Activated CD4-positive, alpha-beta T cell treated with anti-CD3 and anti-CD28 coated beads, Interleukin-2, Interleukin-4, amounts not matched to agents 100 ng/mL and 50 ng/mL, durations not matched to agents 16 hours and 8 hours (primary cell): Measurements from ENCODE around the gene IFNB1.
A peak's percentile ranks its signal among the peaks of the same experiment; 100 is the strongest.

Source experiments
- DNase-seq: peaks from one replicate; pipeline ENCODE4 v3.0.0-alpha.2; 2020; ENCODE audit warnings: low spot score

Gene IFNB1

DNA sequence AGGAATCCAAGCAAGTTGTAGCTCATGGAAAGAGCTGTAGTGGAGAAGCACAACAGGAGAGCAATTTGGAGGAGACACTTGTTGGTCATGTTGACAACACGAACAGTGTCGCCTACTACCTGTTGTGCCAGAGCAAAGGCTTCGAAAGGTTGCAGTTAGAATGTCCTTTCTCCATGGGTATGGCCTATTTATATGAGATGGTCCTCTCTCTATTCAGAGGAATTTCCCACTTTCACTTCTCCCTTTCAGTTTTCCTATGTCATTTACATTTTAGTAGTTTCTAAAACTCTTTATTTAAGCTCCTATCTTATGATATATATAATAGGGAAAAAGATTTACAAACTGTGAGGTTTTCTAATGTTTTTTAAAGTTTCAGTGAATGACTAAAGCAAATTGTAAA lies at the start of gene IFNB1:
IFNB1 (minus strand) TSS at position 162 of the 400 bp plus-strand sequence; CDS start at position 89, 73 bp downstream.
- no peak for DNase-seq

DNA sequence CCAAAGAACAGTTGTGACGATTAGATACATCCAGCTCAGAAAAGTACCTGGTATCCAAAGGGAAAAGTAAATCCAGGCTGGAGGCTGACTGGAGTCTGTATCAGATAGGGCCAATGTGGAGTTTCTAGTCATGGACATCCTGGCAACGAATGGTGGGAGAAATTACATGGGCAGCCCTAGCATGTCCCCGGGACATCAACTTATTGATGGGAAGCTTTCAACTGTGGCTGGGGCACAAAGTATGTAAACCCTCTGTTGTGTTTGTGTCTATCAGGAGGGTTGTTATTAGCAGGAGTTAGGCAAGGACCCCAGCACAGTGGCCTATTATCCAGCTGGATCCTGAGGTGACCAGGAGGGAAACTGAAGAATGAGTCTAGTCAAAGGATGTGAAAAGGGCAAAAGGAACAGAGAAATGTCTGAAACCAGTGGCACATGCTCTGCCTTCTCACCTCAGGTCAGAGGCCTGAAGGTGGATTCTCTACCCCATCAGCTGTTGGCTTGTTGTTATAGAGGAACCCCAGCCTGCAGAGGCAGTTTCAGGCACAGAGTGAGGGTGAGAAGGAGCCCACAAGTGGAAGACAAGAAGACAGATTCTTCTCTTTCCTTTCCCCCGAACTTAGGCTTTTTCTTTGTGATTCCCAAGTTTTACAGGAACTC lies 44.0 kb upstream of the IFNB1 start:
- DNase-seq = no peak

- DNase-seq = peak; percentile 10
These were observed 43.3 kb upstream of the IFNB1 start for GRCh38 chr9:21121079-21121478.

DNA sequence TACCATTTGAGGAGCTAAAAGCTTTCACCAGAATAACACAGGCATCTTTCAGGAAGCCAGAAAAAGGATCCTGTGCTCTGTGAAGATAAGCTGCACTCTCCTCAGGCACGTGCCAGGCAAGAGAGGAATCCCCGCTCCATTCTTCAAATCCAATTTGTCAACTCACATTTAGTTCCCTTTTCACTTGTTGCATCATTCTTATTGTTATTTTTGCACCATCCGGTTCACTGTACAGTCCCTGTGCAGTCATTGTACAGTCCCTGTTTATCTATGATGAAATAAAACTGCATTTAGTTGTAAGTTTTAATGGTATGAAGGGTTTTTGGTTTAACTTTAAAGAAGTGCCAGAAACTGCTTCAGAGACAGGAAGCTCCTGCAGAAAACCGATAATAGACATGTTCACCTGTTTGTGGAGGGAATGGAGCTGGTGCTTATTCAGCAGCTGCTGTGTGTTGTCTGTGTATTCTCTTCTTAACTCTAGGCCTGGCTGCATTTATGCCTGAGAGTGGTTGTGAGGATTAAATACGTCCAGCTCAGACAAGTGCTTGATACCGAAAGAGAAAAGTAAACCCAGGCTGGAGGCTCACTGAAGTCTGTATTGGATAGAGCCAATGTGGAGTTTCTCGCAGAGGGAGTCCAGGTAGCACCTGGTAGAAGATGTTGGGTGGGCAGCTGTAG lies 41.5 kb upstream of the IFNB1 start:
- no peak for DNase-seq

GRCh38 chr9:21114311-21114710 lies 36.6 kb upstream of the IFNB1 start:
- no peak for DNase-seq

- peak; percentile 72 for DNase-seq
These were observed 33.2 kb upstream of the IFNB1 start for GRCh38 chr9:21110708-21111576.

- DNase-seq = no peak
These were observed 27.0 kb upstream of the IFNB1 start for GRCh38 chr9:21104787-21105186.

DNA sequence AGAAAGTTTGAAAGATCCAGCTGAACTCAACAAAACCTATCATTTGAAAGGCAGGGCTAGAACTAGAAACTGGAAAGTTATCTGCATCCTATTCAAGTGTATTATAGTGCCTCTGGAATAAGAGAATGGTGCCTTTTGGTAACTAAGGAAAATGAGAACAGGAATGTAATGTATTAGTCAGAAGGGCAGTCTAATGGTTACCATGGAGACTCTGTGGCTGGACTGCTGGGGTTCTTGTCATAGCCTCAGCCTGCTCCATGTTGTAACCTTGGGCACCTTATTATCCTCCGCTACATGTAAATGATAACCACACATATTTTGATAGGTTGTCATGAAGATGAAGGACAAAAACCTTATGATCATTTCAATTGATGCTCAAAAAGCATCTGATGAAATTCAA lies 24.6 kb upstream of the IFNB1 start:
- no peak for DNase-seq

DNA sequence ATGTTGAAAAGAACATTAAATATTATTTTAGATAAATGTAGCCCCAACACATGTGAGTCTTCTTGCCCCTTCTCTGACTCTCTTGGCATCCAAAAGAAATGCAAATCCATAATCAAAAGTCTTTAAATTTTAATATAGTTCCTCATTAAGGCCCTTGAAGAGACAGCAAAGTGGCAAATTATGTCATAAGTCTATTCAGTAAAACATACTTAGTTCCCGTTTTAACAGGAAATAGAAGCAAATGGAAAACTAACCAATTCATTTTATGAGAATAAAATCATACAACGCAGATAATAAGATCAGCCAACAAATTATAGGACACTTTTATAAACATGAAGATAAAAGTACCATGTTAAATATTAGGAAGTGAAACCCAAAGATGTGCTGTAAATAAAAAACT lies 20.1 kb upstream of the IFNB1 start:
- DNase-seq = no peak

GRCh38 chr9:21096901-21097255 lies 19.1 kb upstream of the IFNB1 start:
- DNase-seq = no peak

GRCh38 chr9:21096172-21096900 lies 18.6 kb upstream of the IFNB1 start:
- DNase-seq = peak; percentile 55

DNA sequence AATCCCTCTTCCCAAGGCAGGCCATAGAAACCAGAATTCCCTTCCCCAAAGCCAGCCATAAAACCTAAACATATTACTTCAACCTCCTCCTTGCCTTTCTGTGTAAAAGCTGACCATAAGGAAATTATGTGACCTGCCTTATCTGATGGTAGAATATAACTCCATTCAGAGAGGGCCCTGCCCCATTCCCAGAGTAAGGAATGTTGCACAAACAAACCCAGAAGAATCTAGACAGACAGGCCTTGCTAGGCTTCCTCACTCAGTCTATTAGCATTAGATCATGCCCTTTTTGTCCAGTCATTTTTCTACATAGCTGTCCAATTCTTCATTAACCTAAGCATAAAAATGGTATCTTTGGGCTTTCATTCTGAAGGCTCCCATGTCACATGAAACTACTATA lies 17.8 kb upstream of the IFNB1 start:
- DNase-seq = no peak

- DNase-seq = no peak
These were observed 8.8 kb upstream of the IFNB1 start for GRCh38 chr9:21086538-21086937.

- no peak for DNase-seq
These were observed 7.3 kb upstream of the IFNB1 start for GRCh38 chr9:21085005-21085404.

GRCh38 chr9:21084242-21084850 lies 6.6 kb upstream of the IFNB1 start:
- DNase-seq = no peak

GRCh38 chr9:21082671-21083070 lies 4.9 kb upstream of the IFNB1 start:
- DNase-seq = no peak

- DNase-seq = peak; percentile 17
These were observed 4.3 kb upstream of the IFNB1 start for GRCh38 chr9:21081999-21082398.

GRCh38 chr9:21081451-21081850 lies 3.7 kb upstream of the IFNB1 start:
- DNase-seq = no peak

- no peak for DNase-seq
These were observed 3.1 kb upstream of the IFNB1 start for GRCh38 chr9:21080793-21081192.

DNA sequence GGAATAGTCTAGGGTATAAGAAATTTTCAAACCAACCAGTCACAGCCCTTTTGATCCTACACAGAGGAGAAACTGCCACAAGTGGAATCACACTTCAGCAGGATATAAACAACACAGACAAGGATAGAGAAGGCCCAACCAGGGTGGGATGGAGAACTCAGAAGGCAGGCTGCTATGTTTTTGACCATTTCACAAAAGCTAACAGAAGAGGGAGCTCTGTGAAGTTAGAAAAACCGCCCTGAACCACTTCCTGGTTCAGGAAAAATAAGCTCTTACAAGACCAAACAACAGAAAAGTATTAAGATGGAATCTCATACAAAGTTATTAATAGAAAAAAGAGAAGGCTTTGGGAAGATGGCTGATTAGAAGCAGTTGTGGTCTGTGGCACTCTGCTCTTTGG lies 960 bp upstream of the IFNB1 start:
- DNase-seq = peak; percentile 4

DNA sequence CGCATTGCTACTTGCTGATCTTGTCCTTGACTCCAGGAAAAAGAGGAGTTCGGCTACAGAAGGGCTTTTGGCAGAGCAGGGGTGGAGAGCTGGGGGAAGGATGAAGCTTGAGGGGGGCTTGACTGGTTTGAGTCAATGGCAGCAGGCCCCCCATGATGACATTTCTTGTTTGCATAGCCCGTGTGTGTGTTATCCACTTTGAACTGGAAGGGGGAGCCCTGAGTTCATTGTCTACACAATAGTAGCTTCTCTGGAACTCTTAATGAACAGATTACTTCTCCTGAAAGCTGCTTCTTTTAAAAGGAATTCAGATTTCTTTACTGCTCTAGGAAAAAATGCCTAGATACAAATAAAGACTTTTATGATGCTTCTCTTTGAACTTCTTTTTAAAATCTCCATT lies 2.3 kb downstream of the IFNB1 start:
- DNase-seq = no peak

DNA sequence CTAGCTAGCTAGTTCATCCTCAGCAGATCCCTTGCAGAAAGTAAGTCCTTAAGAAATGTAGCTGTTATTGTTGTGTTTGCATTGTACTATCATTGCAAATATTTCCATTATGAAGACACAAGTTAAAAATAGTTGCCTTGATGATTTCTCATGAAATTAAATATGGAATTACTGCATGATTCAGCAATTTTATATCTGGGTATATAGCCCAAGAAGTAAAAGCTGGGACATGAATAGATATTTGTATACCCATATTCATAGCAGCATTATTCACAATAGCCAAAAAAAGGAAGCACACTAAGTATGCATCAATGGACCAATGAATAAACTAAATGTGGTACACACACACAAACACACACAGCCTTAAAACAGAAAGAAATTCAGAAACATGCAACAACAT lies 6.8 kb downstream of the IFNB1 start:
- no peak for DNase-seq
